GM19025 (cell line): ENCODE results near the gene OR51L1.

Experiments
- ATAC-seq: cut with Tn5 transposase; IDR thresholded peaks from one replicate; pipeline ENCODE4 v1.9.1; 2021; ENCODE audit warnings: mild to moderate bottlenecking, low read depth, moderate library complexity; ENCODE audit not compliant: unreplicated experiment

Gene OR51L1

DNA sequence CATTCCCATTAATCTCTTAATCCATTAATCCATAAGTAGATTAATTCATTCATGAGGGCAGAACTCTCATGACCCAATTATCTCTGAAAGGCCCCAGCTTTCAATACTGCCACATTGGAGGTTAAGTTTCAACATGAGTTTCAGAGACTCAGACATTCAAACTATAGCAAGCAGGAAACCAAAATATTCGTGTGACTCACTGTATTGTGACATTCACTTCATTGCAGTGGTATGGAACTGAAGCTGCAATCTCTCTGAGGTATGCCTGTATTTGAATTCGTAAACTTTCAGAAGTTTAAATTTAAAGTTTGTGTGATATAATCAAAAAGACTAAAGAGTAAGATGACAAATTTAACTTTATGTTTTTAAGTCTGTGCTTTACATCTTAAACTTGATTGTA, 48.7 kb downstream of the OR51L1 start:
- ATAC-seq, result no peak

DNA sequence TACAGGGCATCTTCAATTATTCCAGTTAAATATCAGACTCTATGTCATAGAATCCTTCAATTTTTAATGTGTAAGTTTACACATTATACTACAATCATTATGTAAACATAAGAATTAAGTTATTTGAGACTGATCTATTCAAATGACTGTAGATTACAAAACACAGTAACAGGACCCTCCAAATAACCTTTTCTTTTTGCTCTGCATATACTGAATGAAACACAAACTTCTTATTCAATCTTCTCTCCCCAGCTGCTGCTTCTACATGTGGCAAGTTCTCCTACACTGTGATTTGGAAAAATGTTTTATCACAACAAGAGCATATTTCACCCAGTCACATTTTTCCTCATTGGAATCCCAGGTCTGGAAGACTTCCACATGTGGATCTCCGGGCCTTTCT, 51.6 kb downstream of the OR51L1 start, which contains the start of gene OR52J3:
OR52J3 (plus strand) TSS at position 301 of the 400 bp plus-strand sequence; CDS start at position 301, 0 bp downstream.
- no peak for ATAC-seq

DNA sequence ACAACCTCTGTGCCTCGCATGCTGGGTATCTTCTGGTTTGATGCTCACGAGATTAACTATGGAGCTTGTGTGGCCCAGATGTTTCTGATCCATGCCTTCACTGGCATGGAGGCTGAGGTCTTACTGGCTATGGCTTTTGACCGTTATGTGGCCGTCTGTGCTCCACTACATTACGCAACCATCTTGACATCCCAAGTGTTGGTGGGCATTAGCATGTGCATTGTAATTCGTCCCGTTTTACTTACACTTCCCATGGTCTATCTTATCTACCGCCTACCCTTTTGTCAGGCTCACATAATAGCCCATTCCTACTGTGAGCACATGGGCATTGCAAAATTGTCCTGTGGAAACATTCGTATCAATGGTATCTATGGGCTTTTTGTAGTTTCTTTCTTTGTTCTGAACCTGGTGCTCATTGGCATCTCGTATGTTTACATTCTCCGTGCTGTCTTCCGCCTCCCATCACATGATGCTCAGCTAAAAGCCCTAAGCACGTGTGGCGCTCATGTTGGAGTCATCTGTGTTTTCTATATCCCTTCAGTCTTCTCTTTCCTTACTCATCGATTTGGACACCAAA, 52.2 kb downstream of the OR51L1 start:
- ATAC-seq, result no peak
